Activated CD4-positive, alpha-beta T cell treated with anti-CD3 and anti-CD28 coated beads, Interleukin-10, Interleukin-2, amounts not matched to agents 100 ng/mL and 50 ng/mL, durations not matched to agents 16 hours and 8 hours (primary cell): ENCODE data around the gene LDB3.
"Not testable (repeated sequence)": the region's sequence is repeated elsewhere in the genome, so short reads cannot be mapped to it uniquely, and the experiment has no call there.

Source experiments
- DNase-seq: peaks from one replicate; pipeline ENCODE4 v3.0.0-alpha.2; 2020

The LDB3 gene

GRCh38 chr10:86708783-86709380 is 40.6 kb downstream of the LDB3 start:
- DNase-seq = no peak

DNA sequence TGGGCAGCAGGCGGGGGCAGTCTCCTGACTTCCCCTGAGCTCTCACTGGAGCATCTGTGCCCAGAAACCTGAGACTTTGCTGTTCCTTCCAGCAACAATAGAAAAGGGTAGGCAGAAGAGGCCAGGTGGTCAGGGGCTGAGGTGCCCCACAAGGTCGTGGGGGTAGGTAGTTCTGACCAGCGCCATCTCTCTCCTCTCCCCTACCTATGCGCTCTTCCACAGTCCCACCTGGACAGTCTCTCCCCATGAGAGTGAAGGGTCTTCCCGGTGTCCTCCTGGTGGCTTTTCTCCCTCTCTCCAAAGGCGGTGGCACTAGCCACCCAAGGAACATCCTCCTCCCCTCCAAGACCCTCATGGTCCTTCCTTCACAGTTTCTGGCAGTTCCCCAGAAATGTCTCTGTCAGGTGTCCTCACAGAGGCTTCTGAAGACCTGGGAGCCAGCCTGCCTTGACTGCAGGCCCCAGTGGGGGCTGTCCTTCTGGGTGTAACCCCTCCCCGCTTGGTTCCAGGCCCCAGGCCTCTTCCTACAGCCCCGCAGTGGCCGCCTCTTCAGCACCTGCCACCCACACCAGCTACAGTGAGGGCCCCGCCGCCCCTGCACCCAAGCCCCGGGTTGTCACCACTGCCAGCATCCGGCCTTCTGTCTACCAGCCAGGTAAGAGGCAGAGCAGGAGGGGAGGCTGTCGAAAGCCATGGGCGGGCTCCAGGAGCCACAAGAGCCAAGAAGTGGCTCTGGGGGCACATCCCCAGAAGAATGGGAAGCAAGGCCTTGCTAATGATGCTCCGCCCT is 41.3 kb downstream of the LDB3 start:
- DNase-seq = no peak

- DNase-seq = peak; percentile 92
Measured at GRCh38 chr10:86710987-86711512, 42.7 kb downstream of the LDB3 start.

- peak; percentile 50 for DNase-seq
Measured at GRCh38 chr10:86711513-86712316, 43.4 kb downstream of the LDB3 start.

DNA sequence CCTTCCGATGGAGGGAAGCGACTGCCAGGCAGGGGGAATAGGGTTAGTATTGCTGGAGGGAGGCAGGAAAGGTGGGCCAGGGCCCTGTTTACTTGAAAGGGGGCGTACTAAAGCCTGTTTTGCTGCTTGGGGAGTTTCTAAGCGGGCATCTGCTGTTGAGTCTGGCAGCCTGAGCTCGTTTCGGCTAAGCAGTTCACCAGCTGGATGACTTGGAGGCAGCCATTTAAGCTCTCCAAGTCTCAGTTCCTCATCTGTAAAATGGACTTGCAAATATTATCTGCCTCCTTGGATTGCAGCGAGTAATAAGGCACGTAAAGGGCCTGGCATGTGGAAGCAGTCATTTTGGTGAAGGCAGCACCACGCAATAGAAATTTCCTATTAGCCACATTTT is 44.0 kb downstream of the LDB3 start:
- no peak for DNase-seq

DNA sequence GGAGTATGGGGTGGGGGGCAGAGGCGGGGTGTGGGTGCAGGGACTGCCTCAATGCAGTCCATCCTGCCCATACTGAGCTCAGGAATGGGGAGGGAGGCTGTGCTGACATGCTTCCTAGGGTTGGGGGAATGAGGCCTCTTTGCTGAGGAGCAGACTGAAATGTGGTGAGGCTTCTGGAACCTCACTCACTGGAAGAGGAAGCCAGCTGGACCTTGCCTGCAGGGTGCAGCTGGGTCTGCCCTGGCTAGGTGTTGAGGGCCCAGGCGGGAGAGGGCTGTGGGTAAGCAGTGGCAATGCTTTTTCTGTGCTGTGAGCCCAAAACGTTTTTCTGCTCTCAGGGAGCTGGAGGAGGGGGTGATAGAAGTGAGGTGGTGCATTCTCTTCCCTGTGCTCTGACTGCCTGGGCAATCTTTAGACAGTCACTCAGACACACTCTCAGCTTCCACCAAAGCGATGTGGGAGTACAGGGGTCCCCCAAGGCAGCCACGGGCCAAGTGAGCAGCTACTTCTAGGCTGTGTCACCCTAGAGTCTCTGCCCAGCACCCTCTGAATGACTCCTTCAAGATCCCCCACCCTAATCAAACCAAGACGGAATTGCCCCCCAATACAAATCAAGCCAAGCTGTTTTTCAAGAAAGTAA is 47.0 kb downstream of the LDB3 start:
- no peak for DNase-seq

DNA sequence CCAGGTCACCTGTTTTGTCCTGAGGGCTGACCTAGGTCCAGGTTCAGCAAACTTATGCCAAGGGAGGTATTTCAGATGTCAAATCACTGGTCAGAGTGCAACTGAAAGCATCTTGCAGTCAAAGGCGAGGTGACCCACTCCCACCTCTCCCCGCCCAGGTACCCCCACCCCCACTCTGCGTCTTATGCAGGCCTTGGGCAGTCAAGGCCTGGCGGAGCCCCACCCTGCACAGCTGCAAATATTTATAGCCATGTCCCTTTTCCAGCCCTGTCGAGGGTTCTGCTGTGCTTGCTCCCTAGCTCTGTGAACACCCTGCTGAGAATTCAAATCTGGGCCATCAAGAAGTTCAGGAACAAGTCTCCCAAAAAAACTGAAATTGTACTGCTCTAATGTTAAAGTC is 47.5 kb downstream of the LDB3 start:
- DNase-seq = no peak

DNA sequence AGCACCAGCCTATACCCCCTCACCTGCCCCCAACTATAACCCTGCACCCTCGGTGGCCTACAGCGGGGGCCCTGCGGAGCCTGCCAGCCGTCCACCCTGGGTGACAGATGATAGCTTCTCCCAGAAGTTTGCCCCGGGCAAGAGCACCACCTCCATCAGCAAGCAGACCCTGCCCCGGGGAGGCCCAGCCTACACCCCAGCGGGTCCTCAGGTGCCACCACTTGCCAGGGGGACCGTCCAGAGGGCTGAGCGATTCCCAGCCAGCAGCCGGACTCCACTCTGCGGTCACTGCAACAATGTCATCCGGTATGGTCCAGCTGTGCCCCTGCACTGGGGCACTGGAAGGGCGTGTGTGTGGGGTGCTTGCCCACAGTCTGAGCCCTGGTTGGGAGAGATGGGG is 48.2 kb downstream of the LDB3 start:
- DNase-seq = no peak

DNA sequence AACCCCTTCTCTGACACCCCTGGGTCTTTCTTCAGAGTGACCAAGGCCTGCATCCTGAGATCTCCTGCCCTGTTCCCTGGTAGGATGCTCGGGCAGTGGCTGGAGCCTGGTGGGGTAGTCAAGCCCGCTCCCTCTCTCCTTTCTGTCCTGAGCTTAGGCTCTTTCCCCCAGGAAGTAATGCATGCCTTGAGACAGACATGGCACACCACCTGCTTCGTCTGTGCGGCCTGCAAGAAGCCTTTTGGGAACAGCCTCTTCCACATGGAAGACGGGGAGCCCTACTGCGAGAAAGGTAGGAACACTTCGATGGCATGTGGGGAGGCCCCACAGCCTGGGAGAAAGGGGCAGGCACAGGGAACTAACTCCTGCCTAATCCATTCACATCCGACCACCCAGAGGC is 50.2 kb downstream of the LDB3 start:
- DNase-seq = no peak

GRCh38 chr10:86721232-86721631 is 52.9 kb downstream of the LDB3 start:
- no peak for DNase-seq

GRCh38 chr10:86723009-86723408 is 54.7 kb downstream of the LDB3 start:
- peak; percentile 20 for DNase-seq

DNA sequence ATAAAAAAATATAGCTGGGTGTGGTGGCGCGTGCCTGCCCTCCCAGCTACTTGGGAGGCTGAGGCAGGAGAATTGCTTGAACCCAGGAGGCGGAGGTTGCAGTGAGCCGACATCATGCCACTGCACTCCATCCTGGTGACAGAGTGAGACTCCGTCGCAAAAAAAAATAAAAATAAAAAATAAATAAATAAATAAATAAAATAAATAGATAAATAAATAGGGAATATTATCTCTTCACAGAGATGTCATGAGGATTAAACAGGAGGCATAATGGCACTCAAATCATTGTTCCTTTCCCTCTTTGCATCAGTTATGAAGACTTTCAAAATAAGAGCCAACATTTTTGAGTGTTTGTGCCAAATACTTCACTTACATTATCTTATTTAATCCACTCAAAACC is 56.1 kb downstream of the LDB3 start:
- DNase-seq = no peak

GRCh38 chr10:86725980-86726676 is 57.8 kb downstream of the LDB3 start:
- DNase-seq = no peak

GRCh38 chr10:86726677-86726999 is 58.3 kb downstream of the LDB3 start:
- no peak for DNase-seq

DNA sequence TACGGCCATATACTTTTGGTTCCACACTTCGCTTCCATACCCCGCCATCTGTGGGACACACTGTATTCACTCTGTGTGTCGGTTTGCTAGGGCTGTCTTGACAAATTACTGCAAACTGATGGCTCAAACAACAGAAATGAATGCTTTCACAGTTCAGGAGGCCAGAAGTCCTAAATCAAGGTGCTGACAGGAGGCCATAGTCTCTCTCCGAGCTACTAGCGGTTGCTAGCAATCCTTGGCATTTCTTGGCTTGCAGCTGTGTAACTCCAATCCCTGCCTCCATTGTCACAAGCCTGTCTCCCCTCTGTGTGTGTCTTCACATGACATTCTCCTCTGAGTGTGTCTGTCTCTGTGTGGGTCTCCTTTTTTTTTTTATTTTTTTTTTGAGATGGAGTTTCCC is 59.2 kb downstream of the LDB3 start:
- DNase-seq = no peak

DNA sequence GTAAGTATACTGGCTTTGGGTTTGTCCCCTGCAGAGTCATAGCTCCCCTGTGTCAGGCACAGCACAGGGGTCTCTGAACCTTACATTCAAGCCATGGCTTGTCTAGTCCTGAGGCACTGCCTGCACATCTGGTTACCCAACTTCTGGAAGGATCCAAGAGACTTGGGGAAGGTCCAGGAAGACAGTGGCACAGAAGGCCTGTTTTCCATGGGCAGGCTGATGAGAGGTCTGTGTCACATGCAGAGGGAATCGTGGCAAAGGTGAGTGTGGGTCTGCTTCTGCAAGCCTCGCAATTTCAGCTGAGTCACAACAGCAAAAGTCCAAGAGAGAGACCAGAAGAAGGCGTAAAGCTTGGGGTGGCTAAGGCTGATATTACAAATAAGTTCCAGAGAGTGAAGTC is 59.7 kb downstream of the LDB3 start:
- DNase-seq = no peak

GRCh38 chr10:86729677-86730076 is 61.4 kb downstream of the LDB3 start:
- DNase-seq = no peak

DNA sequence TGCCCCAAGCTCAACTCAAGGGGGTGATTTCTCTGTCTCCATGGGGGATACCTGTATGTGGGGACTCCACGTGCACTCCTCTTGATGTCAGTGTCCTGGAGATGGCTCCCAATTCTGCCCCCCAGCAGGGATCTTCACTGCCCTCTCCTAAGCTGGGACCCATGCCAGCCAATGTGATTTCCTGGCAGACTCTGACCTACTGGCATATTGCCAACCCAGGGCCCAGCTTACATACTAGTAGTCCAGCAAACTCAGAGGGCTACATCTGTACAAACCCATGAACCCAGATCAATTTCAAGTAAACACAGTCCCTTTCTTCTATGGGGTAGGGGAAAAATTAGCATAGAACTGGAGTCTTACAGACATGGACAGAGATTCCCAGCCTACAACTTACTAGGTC is 61.9 kb downstream of the LDB3 start:
- no peak for DNase-seq

GRCh38 chr10:86732771-86733170 is 64.5 kb downstream of the LDB3 start:
- DNase-seq = no peak

DNA sequence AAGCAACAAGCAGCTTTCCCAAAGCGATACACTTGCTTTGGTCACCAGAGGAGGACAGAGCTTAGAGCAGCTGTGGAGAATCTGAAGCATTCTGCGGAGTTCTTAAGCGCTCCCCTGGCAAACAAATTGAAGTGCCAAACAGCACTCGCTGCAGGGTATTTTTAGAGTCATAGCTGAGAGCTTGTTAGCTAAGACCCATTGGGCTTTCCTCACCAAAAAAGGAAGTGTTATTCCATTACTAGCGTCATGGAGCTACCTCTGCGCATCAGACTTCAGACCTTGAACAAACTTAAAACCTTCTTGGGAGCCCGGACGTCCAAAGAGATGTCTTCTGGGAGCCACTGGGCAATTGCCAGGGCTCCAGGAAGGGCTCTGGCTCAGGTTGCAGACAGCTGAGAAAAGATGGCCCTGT is 65.0 kb downstream of the LDB3 start:
- DNase-seq = no peak

DNA sequence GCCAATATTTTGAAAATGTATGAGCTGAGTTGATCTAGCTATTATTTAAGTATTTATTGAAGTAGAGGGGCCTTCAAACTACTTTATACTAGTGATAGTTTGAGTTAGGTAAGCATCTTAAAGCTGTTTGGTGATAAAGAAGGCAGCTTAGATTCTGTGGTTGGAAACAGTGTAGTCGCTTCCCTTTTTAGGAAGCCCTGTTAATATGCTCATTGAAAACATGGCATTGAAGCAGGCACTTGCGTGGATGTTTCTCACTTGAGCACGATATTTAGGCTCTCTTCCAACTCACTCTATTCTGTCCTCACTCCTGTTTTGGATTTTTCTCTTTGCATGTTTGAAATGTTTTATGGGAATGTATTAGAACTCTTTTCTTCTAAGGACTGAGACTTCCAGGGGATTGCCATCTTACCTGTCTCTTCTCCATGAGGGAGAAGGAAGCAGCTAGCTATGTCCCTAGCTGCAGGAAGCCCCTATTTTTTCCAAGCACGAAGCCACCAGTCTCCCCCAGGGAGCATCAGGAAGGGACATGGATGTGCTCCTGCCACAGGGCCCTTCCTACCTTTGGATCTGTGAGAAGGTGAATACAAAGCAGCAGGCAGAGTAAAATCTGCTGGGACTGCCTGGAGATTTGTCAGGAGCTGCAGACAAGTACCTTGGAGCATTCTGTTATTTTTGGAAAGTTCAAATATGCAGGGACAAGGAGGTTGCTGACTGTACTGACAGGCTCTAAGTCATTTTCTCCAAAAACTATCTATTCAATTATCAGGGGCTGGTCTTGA is 66.1 kb downstream of the LDB3 start:
- DNase-seq = no peak

DNA sequence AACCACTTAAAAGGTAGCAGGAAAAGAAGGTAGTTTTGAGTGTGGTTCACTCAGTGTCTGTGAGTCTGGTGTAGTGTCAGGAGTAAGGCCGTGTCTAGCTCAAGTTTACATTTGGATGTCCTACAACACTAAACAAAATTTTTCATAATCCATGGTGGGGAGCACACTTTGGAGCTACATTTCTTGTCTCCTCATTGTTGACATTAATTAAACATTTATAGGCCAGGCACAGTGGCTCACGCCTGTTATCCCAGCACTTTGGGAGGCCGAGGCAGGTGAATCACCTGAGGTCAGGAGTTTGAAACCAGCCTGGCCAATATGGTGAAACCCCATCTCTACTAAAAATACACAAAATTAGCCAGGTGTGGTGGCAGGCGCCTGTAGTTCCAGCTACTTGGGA is 67.0 kb downstream of the LDB3 start:
- DNase-seq = not testable (repeated sequence)
